ENCODE measurements around the gene KLF6. TPM values are rescaled to one million over a fixed set of nuclear protein-coding genes. Genes with fewer than 3 reads are reported as not detected.

KLF6 gene
- total and polyA plus RNA-seq, 7 experiments from 2014 or later: 142 to 1,870 (median 168) TPM

GRCh38 chr10:3791974-3792633, 7.1 kb upstream of the KLF6 start:
- Histone ChIP-seq H3K4me3 (ENCODE audit: low read length) (no peak overlapping the region), H3K9me3 (ENCODE audit: control insufficient read depth in 2 of 3, low read length in 3 of 3) (no peaks in the 10 kb centered on the region), H3K4me1 (ENCODE audit: control insufficient read depth in 2 of 2, insufficient read depth in 2 of 2, low read length in 2 of 2) (no peaks in the 10 kb centered on the region), H3K36me3 (ENCODE audit: control insufficient read depth in 2 of 3, insufficient read depth in 3 of 3, low read length in 3 of 3) (no peaks in the 10 kb centered on the region), H3K27ac (ENCODE audit: low read depth, low read length) (no peak overlapping the region), H3K27me3 (ENCODE audit: control insufficient read depth in 2 of 2, insufficient read depth in 2 of 2, low read length in 2 of 2) (no peaks in the 10 kb centered on the region)
- CTCF ChIA-PET: no interaction called here
- Mint-ChIP-seq H3K4me3 (no peak overlapping the region), H3K27ac (no peak overlapping the region), H3K27me3 (no peaks in the 10 kb centered on the region), H3K9me3 (peaks cover 0 to 26% (median 8%) of the 10 kb centered on the region in 11 donors), H3K4me1 (peaks cover 0 to 9% (median 0%) of the 10 kb centered on the region in 7 donors), H3K36me3 (peaks cover 0 to 47% (median 7%) of the 10 kb centered on the region in 5 donors)
- DNase-seq (no peak), ATAC-seq (no peak)
- POLR2A ChIA-PET: interaction anchor here (1.1 kb wide), 1 partner anchor 15 kb away, joined by 3 read pairs; no protein-coding TSS in a partner anchor
- intact Hi-C loops (cut with micrococcal nuclease): no loop called here

- H3K4me3 Mint-ChIP-seq: no peak overlapping the region
- peaks cover 6% of the 10 kb centered on the region in 2 donors for H3K4me1 ChIP-seq (ENCODE audit: control insufficient read depth in 2 of 2, insufficient read depth in 2 of 2, low read length in 2 of 2)
- POLR2A ChIA-PET: interaction anchor here (0.6 to 1.8 kb wide), 4 partner anchors 10 to 190 kb away, joined by 4 to 7 read pairs (median 5); no protein-coding TSS in a partner anchor
Observed at GRCh38 chr10:3790858-3791257, 5.8 kb upstream of the KLF6 start.

GRCh38 chr10:3790272-3790671, 5.3 kb upstream of the KLF6 start:
- Histone ChIP-seq H3K9me3 (ENCODE audit: control insufficient read depth in 2 of 3, low read length in 3 of 3) (no peaks in the 10 kb centered on the region), H3K4me3 (ENCODE audit: low read length) (no peak overlapping the region), H3K27ac (ENCODE audit: low read depth, low read length) (no peak overlapping the region), H3K36me3 (ENCODE audit: control insufficient read depth in 2 of 3, insufficient read depth in 3 of 3, low read length in 3 of 3) (no peaks in the 10 kb centered on the region), H3K4me1 (ENCODE audit: control insufficient read depth in 2 of 2, insufficient read depth in 2 of 2, low read length in 2 of 2) (peaks cover 7 to 8% of the 10 kb centered on the region in 2 donors), H3K27me3 (ENCODE audit: control insufficient read depth in 2 of 2, insufficient read depth in 2 of 2, low read length in 2 of 2) (no peaks in the 10 kb centered on the region)
- POLR2A ChIA-PET: interaction anchor here (0.6 to 1.8 kb wide), 4 partner anchors 11 to 191 kb away, joined by 4 to 7 read pairs (median 5); no protein-coding TSS in a partner anchor
- no peak for DNase-seq
- peak overlapping the region in 1 of 9 donors; percentile 38 for H3K27ac Mint-ChIP-seq
- peaks cover 4 to 18% (median 7%) of the 10 kb centered on the region in 7 donors for H3K4me1 Mint-ChIP-seq
- H3K4me3 Mint-ChIP-seq: no peak overlapping the region
- H3K27me3 Mint-ChIP-seq: no peaks in the 10 kb centered on the region
- CTCF ChIA-PET: no interaction called here
- peaks cover 0 to 32% (median 8%) of the 10 kb centered on the region in 11 donors for H3K9me3 Mint-ChIP-seq
- no peak for ATAC-seq
- peaks cover 0 to 35% (median 7%) of the 10 kb centered on the region in 5 donors for H3K36me3 Mint-ChIP-seq
- intact Hi-C loops (cut with micrococcal nuclease): no loop called here

More at GRCh38 chr10:3790858-3791257, 5.8 kb upstream of the KLF6 start:
- no peak overlapping the region for H3K4me3 ChIP-seq (ENCODE audit: low read length)
- H3K27ac ChIP-seq (ENCODE audit: low read depth, low read length): no peak overlapping the region
- CTCF ChIA-PET: no interaction called here
- ATAC-seq (no peak), DNase-seq (no peak)
- intact Hi-C loops (cut with micrococcal nuclease): no loop called here
- H3K9me3 ChIP-seq (ENCODE audit: control insufficient read depth in 2 of 3, low read length in 3 of 3): no peaks in the 10 kb centered on the region
- Mint-ChIP-seq H3K4me1 (peaks cover 3 to 16% (median 7%) of the 10 kb centered on the region in 7 donors), H3K36me3 (peaks cover 0 to 37% (median 7%) of the 10 kb centered on the region in 5 donors), H3K9me3 (peaks cover 0 to 32% (median 8%) of the 10 kb centered on the region in 11 donors), H3K27me3 (no peaks in the 10 kb centered on the region), H3K27ac (no peak overlapping the region)
- H3K27me3 ChIP-seq (ENCODE audit: control insufficient read depth in 2 of 2, insufficient read depth in 2 of 2, low read length in 2 of 2): no peaks in the 10 kb centered on the region
- no peaks in the 10 kb centered on the region for H3K36me3 ChIP-seq (ENCODE audit: control insufficient read depth in 2 of 3, insufficient read depth in 3 of 3, low read length in 3 of 3)

- Histone ChIP-seq H3K36me3 (ENCODE audit: control insufficient read depth in 2 of 3, insufficient read depth in 3 of 3, low read length in 3 of 3) (peaks cover 0 to 4% (median 0%) of the 10 kb centered on the region in 3 experiments), H3K27me3 (ENCODE audit: control insufficient read depth in 2 of 2, insufficient read depth in 2 of 2, low read length in 2 of 2) (no peaks in the 10 kb centered on the region), H3K9me3 (ENCODE audit: control insufficient read depth in 2 of 3, low read length in 3 of 3) (no peaks in the 10 kb centered on the region), H3K4me3 (ENCODE audit: low read length) (no peak overlapping the region), H3K4me1 (ENCODE audit: control insufficient read depth in 2 of 2, insufficient read depth in 2 of 2, low read length in 2 of 2) (peaks cover 7 to 8% of the 10 kb centered on the region in 2 donors), H3K27ac (ENCODE audit: low read depth, low read length) (no peak overlapping the region)
- intact Hi-C loops (cut with micrococcal nuclease): loop anchor here in 1 of 2 donors (10.0 kb wide), 1 partner anchor 865 kb away; no protein-coding TSS in a partner anchor
- Mint-ChIP-seq H3K27ac (peak overlapping the region in 1 of 9 donors; percentile 38), H3K27me3 (no peaks in the 10 kb centered on the region), H3K4me3 (no peak overlapping the region), H3K9me3 (peaks cover 0 to 32% (median 8%) of the 10 kb centered on the region in 11 donors), H3K4me1 (peaks cover 4 to 18% (median 7%) of the 10 kb centered on the region in 7 donors), H3K36me3 (peaks cover 0 to 30% (median 7%) of the 10 kb centered on the region in 5 donors)
- POLR2A ChIA-PET: interaction anchor here (1.0 to 1.3 kb wide), 3 partner anchors 18 to 317 kb away, joined by 3 to 5 read pairs (median 4); no protein-coding TSS in a partner anchor
- no peak for DNase-seq
- CTCF ChIA-PET: no interaction called here
- no peak for ATAC-seq
Observed at GRCh38 chr10:3789621-3790020, 4.6 kb upstream of the KLF6 start.

- Mint-ChIP-seq H3K27ac (peak overlapping the region in 5 of 9 donors; percentile 18 to 99 (median 99)), H3K4me1 (peaks cover 5 to 30% (median 13%) of the 10 kb centered on the region in 7 donors), H3K36me3 (peaks cover 6 to 39% (median 15%) of the 10 kb centered on the region in 5 donors), H3K9me3 (peaks cover 0 to 24% (median 8%) of the 10 kb centered on the region in 11 donors), H3K4me3 (peak overlapping the region in 1 of 10 donors; percentile 53), H3K27me3 (peaks cover 0 to 12% (median 0%) of the 10 kb centered on the region in 5 donors)
- peaks cover 0 to 10% (median 0%) of the 10 kb centered on the region in 3 experiments for H3K36me3 ChIP-seq (ENCODE audit: control insufficient read depth in 2 of 3, insufficient read depth in 3 of 3, low read length in 3 of 3)
- no peak overlapping the region for H3K27ac ChIP-seq (ENCODE audit: low read depth, low read length)
- no peaks in the 10 kb centered on the region for H3K27me3 ChIP-seq (ENCODE audit: control insufficient read depth in 2 of 2, insufficient read depth in 2 of 2, low read length in 2 of 2)
- ATAC-seq (no peak), DNase-seq (no peak)
- intact Hi-C loops (cut with micrococcal nuclease): loop anchor here in 1 of 2 donors (10.0 kb wide), 1 partner anchor 867 kb away; no protein-coding TSS in a partner anchor
- H3K4me1 ChIP-seq (ENCODE audit: control insufficient read depth in 2 of 2, insufficient read depth in 2 of 2, low read length in 2 of 2): peaks cover 7 to 8% of the 10 kb centered on the region in 2 donors
- ChIA-PET CTCF (no interaction called here), POLR2A (interaction anchor here (0.6 kb wide), 2 partner anchors 257 to 2001 kb away, joined by 3 to 5 read pairs; no protein-coding TSS in a partner anchor)
- no peak overlapping the region for H3K4me3 ChIP-seq (ENCODE audit: low read length)
- H3K9me3 ChIP-seq (ENCODE audit: control insufficient read depth in 2 of 3, low read length in 3 of 3): no peaks in the 10 kb centered on the region
Observed at GRCh38 chr10:3787816-3788215, 2.8 kb upstream of the KLF6 start.

- Mint-ChIP-seq H3K27ac (peak overlapping the region; percentile 14 to 99 (median 99)), H3K4me3 (peak overlapping the region in 9 of 10 donors; percentile 23 to 99 (median 93))
- intact Hi-C loops (cut with micrococcal nuclease): loop anchor here in 1 of 2 donors (10.0 kb wide), 1 partner anchor 868 kb away; no protein-coding TSS in a partner anchor
Observed at GRCh38 chr10:3787016-3787400, 2.0 kb upstream of the KLF6 start.

More at GRCh38 chr10:3787016-3787400, 2.0 kb upstream of the KLF6 start:
- no peak overlapping the region for H3K27ac ChIP-seq (ENCODE audit: low read depth, low read length)
- no peaks in the 10 kb centered on the region for H3K27me3 ChIP-seq (ENCODE audit: control insufficient read depth in 2 of 2, insufficient read depth in 2 of 2, low read length in 2 of 2)
- H3K36me3 Mint-ChIP-seq: peaks cover 6 to 42% (median 17%) of the 10 kb centered on the region in 5 donors
- H3K4me1 Mint-ChIP-seq: peaks cover 11 to 36% (median 21%) of the 10 kb centered on the region in 7 donors
- H3K4me3 ChIP-seq (ENCODE audit: low read length): no peak overlapping the region
- H3K4me1 ChIP-seq (ENCODE audit: control insufficient read depth in 2 of 2, insufficient read depth in 2 of 2, low read length in 2 of 2): peaks cover 7 to 14% of the 10 kb centered on the region in 2 donors
- ChIA-PET POLR2A (no interaction called here), CTCF (no interaction called here)
- ATAC-seq: no peak
- H3K36me3 ChIP-seq (ENCODE audit: control insufficient read depth in 2 of 3, insufficient read depth in 3 of 3, low read length in 3 of 3): peaks cover 0 to 10% (median under 1%) of the 10 kb centered on the region in 3 experiments
- peaks cover 0 to 24% (median 8%) of the 10 kb centered on the region in 11 donors for H3K9me3 Mint-ChIP-seq
- H3K9me3 ChIP-seq (ENCODE audit: control insufficient read depth in 2 of 3, low read length in 3 of 3): no peaks in the 10 kb centered on the region
- peaks cover 0 to 12% (median 0%) of the 10 kb centered on the region in 5 donors for H3K27me3 Mint-ChIP-seq
- no peak for DNase-seq

Data from naive thymus-derived CD4-positive, alpha-beta T cell (primary cell).